GM12865 (cell line): Measurements from ENCODE around the gene HGF.

Experiments
- DNase-seq: peaks from one replicate; pipeline ENCODE4 v3.0.0; 2010; ENCODE audit warnings: low read depth
- H3K4me3 ChIP-seq: 2 replicates; pipeline ENCODE4 v1.5.1; 2011; ENCODE audit warnings: mild to moderate bottlenecking, low read depth, low read length, control low read depth
- TF ChIP-seq, protein P1 (sequence below): IDR thresholded peaks from 2 replicates; pipeline ENCODE4 v1.5.1; 2011; ENCODE audit warnings: low read length, control low read depth, low read depth, inconsistent platforms; ENCODE audit not compliant: insufficient read depth; ENCODE audit errors: missing control alignments

The HGF gene

DNA sequence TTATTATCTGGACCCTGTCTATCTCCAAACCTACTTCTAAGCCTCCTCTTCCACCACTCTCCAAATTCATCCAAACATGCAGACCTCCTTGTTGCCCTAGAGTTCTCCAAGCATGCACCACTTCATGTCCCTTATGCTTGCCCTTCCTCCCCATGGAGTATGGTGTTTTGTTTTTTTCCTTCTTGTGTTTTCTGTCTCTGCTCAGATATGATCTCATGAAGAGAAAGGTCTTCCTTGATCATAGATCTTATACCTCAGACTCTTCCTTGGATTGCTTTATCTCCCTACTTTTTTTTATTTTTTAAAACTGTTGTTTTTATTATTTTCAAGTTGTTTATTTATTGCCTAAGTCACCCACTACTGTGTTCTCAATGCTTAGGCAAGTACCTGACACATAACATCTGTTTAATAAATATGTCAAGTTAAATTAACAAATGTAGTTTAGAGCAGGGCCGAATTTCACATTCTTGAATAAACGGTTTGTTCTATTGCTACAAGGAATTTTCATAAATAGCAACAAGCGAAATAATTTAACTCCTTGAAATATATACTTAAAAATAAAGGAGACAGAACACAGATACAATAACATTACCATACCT is 84.5 kb downstream of the HGF start:
- TF ChIP-seq, protein P1, sequence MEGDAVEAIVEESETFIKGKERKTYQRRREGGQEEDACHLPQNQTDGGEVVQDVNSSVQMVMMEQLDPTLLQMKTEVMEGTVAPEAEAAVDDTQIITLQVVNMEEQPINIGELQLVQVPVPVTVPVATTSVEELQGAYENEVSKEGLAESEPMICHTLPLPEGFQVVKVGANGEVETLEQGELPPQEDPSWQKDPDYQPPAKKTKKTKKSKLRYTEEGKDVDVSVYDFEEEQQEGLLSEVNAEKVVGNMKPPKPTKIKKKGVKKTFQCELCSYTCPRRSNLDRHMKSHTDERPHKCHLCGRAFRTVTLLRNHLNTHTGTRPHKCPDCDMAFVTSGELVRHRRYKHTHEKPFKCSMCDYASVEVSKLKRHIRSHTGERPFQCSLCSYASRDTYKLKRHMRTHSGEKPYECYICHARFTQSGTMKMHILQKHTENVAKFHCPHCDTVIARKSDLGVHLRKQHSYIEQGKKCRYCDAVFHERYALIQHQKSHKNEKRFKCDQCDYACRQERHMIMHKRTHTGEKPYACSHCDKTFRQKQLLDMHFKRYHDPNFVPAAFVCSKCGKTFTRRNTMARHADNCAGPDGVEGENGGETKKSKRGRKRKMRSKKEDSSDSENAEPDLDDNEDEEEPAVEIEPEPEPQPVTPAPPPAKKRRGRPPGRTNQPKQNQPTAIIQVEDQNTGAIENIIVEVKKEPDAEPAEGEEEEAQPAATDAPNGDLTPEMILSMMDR: no peak
- no peak for DNase-seq
- no peak overlapping the region for H3K4me3 ChIP-seq

DNA sequence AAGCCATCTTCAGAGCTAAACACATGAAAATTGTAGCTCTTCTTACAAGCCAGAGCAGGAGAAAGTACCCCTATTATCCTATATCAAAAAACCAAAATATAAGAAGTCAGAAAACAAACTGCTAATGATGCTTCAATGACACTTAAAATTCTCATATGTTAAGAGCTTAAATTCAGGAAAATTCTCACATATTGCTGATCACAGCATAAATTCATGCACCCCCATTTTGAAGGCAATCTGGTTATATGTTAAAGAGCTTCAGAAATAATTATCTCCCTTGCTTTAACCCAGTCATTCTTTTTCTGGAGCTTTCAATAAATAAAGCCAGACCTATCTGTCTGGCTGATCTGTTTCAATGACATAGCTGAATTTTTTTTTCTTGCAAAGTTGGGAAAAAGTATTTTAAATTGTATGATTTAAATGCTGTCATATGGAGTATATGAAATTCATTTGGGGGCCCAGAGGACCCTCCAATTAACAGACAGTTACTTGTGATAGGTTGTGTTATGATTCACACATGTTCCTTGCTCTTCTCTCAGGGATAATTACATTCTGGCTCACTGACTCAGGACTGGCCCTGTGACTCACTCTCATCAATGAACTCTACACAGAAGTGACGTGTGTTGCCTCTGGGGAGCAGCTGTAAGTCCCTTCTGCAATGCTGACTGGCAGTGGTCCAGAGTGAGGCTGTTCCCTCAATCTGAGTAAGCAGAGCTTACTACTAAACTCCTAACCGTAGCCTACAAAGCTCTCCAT is 85.2 kb downstream of the HGF start:
- no peak overlapping the region for H3K4me3 ChIP-seq
- DNase-seq: peak; percentile 85
- TF ChIP-seq, protein P1: no peak

DNA sequence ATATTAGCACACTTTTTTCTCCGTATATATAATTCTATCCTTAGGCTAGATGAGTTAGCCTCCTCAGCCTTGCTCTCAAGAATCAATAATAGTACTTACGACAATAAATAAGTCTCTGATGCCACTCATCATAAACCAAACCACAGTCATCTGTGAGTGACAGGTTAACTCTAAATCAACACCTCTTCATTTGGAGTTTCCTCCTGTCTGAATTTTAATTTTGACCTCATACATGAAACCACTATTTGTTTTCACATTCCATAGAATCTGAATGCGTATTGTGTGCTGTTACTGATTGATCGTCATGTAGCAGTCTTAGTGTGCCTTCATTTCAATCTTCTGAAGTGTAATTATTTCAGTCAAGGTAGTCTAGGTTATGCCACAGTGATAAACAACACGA is 85.8 kb downstream of the HGF start:
- DNase-seq: no peak
- TF ChIP-seq, protein P1: no peak

DNA sequence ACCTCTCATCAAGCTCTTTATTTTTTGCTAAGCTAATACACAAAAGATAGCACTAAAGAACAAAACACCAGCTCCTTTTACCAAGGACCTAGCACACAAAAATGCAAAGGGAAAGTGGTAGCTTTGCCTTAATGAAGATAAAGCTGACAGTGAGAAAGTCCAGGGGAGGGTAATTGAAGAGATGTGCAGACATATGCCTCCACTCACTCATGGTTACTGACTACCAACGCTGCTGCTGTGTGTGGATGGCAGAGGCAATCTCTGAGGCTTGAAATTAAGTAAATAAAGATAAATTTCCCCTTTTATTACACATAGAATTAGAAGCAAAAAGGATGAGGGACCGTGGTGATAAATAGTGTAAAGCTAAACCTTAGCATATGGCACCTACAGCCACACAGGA is 87.0 kb downstream of the HGF start:
- TF ChIP-seq, protein P1: no peak
- no peak for DNase-seq

More for the DNA sequence above, 85.8 kb downstream of the HGF start:
- H3K4me3 ChIP-seq: no peak overlapping the region

DNA sequence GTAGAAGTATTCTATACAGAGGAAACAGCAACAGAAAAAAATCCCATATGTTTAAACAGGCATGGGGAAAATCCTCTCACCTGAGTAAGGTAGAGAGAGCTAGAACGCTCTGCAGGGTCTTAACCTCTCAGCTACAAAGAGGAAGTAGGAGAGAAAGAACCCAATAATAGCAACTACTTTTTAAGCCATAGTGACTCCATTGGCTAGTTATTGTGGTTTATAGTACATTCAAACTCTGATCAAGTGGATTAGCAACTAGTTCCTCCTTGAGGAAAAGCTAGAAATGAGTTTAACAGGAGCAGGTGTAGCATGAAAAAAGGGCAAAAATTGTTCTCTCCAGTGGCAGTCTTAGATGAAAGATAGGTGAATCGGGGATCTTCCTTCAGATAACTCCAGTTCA is 89.7 kb downstream of the HGF start:
- TF ChIP-seq, protein P1: no peak
- DNase-seq: no peak
- H3K4me3 ChIP-seq: no peak overlapping the region

More for the DNA sequence above, 87.0 kb downstream of the HGF start:
- no peak overlapping the region for H3K4me3 ChIP-seq

DNA sequence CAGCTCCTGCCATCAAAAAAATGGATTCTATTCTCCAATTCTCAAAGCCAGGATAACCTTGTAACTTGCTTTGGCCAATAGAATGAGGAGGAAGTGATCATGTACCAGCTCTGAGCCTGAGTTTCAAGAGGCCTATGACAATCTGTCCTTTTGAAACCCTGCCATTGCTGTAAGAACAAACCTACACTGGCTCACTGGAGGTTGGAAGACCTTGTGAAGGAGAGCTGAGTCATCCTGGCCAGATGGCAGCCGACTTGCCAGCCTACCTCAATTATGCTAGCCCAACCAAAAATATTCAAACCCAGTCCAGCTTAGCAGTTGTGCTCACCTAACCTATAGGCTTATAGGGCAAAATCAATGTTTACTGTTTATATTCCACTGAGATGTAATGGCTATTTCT is 93.0 kb downstream of the HGF start:
- TF ChIP-seq, protein P1: no peak
- peak; percentile 28 for DNase-seq

More for the DNA sequence above, 93.0 kb downstream of the HGF start:
- H3K4me3 ChIP-seq: no peak overlapping the region
